CD4-positive, alpha-beta T cell treated with Interleukin-1 beta for 1 hour (primary cell): ENCODE data around the gene ZG16.

Experiments
- DNase-seq, 2 donors: peaks; one replicate each; pipeline ENCODE4 v3.0.0-alpha.2; 2020 to 2022

The ZG16 gene

DNA sequence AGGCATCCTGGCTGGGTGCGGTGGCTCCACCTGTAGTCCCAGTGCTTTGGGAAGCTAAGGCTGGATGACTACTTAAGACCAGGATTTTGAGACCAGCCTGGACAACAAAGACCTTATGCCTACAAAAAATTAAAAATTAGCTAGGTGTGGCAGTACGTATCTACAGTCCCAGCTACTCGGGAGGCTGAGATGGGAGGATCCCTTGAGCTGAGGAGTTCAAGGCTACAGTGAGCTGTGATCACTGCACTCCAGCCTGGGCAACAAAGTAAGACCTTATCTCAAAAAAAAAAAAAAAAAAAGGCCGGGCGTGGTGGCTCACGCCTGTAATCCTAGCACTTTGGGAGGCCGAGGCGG is 48.3 kb downstream of the ZG16 start:
- DNase-seq, result no peak

DNA sequence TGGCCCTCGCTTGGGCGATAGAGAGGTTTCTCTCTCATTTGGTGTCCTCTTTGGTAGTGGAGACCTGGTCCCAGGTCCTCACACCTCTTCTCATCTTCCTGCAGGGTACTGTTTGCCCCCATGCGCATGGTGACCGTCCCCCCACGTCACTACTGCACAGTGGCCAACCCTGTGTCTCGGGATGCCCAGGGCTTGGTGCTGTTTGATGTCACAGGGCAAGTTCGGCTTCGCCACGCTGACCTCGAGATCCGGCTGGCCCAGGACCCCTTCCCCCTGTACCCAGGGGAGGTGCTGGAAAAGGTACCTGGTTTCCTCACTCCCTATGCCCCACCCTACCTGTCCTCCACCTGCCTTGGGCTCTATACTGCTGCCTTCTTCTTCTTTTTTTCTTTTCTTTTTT is 52.7 kb downstream of the ZG16 start:
- no peak for DNase-seq

DNA sequence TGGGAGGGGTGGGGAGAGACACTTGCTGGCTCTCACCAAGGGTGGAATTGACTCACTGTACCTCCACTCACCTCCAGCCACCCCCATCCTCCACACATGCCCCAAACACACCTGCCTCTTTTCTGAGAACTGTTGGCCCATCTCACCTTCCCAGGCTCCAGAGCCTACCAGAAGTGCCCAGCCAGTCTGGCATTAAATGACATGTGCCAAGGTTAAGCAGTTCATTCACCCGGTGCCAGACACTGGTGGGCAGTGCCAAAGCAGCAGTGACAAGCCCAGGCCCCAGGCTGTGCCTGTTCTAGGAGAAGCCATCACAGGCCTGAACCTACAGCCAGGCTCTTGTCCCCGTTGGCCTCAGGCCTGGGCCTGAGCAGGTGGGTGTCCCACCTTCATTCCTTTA is 53.4 kb downstream of the ZG16 start:
- DNase-seq, result no peak
